Kidney capillary endothelial cell (primary cell): ENCODE results near the gene GADD45A.

Experiments
- DNase-seq: peaks from one replicate; pipeline ENCODE4 v3.0.0-alpha.2; 2018; ENCODE audit warnings: low spot score

GADD45A gene

DNA sequence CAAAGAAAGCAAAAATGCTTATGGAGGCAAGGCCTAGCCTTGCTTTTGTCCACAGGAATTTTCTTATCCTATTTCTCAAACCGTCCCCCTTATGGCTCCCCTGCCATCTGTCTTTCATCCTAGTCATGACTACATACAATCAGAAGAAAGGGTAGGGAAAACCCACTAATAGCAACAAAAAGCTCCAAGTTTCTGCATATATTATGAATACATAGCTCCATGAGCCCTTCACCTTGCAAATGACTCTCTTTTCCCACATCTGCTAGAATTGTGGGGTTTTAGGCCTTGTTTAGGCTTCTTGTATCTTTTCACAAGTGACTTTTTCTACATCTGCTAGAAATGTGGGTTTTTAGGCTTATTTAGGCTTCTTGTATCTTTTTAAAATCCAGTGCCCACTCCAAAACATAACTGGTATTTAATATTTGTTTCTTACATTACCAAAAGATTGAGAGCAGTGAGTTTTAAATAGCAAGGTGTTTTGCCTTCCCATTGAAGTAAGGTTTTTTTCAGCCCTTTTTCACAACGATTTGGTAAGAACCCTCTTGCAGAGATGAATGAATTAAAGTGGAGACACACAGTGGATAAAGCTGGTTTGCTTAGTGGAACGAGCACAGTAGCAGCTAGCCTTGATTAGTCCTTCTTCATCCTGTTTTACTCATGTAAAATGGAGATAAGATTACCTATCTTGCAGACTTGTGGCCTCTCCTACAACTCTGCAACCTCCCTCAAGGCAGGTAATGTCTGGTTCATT lies 4.4 kb downstream of the GADD45A start:
- no peak for DNase-seq

DNA sequence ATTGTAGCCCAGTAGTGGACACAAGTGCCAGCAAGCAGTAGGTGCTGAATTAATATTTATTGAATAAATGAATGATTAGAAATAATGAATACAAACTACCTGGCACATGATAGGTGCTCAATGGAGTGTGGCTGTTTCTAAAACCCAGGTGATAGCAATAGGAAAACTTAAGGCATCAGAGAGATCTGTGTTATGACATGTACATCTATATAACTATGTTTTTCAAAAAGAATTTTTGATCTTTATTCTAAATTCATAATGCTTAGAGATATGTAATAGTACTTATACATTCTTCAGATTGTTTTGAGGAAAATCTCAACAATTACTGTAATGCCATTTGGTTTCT lies 5.0 kb downstream of the GADD45A start:
- DNase-seq, result no peak

DNA sequence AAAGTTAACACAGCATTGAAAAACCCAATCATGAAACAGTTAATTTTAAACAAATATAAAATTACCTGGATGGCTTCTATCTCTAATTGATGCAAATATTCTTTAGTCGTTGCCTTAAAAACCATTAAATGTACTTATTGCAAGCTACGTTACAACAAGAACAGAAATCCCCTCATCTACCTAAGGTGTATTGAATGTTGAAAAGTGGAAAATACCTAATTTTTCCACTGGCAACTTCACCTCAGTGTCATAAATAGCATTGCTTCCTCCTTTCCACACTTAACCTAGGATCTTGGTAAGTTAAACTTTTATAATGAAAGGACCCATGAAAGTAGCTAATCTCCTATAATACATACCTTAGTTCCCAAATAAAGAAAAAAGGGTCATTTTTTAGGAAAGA lies 5.4 kb downstream of the GADD45A start:
- DNase-seq, result no peak

DNA sequence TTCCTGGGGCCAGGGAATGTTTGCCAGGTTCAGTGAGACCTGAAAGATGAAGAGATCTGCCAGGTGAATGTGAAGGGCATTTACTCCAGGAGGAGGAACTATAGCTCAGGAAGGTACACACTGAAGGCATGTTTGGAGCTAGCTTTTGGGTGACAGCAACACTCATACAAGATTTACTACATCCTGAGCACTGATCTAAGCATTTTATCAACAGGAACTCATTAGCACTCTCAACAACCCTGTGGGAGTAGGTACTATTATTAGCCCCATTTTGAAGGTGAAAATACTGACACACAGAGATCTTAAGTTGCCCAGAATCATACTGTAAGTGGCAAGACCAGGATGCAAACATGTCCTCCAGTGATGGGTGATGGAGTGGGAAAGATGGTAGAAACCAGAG lies 6.7 kb downstream of the GADD45A start:
- DNase-seq, result no peak

DNA sequence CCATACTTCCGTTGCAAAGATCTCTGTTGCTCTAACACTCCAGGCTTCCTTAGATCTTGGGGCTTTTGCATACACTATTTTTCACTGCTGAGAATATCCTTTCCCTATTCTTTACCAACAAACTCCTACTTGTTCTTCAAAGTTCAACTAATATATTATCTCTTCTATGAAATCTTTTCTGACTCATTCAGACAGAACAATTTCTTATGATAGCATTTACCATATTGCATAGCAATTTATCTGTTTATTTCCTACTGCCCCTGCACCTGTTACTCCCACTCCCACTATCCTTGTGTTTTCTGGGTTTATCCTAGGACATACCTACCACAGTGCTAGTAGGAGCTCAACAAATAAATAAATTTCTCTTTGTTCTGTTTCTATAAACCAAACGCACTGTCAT lies 11.0 kb downstream of the GADD45A start:
- DNase-seq, result no peak

DNA sequence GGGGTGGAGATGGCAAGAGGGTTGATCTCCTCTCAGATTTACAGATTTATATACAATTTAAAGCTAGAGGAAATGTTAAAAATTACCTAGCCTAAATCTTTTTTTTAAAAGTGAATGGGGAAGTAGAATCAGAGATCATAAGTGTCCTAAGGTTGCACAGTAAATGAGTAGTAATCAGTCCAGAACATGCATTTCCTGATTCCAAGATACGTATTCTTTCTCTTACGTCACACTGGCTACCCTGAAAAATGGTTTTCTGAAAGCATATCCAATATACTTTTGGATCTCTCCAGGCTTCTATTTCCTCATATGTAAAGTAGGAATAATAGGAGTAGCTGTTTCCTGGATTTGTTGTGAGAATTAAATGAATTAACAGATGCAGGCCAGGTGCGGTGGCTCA lies 11.7 kb downstream of the GADD45A start:
- no peak for DNase-seq

DNA sequence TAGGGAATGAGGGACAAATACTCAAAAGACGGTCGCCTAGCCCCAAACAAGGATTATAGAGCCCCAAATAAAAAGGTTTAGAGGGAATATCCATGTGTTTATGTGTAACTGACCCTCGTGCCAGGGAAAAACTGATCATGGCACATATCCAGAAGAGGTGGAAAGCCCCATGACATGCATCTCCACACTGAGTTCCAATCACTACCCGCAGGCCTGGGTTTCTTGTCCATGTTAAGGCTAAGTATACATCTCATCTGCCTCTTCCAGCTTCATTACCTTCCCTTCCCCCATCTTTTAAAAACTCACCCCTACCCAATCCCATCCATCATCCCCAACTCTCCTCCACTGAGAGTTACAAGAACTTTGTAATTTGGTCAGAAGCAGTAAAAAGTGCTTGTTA lies 15.2 kb downstream of the GADD45A start:
- DNase-seq, result no peak

DNA sequence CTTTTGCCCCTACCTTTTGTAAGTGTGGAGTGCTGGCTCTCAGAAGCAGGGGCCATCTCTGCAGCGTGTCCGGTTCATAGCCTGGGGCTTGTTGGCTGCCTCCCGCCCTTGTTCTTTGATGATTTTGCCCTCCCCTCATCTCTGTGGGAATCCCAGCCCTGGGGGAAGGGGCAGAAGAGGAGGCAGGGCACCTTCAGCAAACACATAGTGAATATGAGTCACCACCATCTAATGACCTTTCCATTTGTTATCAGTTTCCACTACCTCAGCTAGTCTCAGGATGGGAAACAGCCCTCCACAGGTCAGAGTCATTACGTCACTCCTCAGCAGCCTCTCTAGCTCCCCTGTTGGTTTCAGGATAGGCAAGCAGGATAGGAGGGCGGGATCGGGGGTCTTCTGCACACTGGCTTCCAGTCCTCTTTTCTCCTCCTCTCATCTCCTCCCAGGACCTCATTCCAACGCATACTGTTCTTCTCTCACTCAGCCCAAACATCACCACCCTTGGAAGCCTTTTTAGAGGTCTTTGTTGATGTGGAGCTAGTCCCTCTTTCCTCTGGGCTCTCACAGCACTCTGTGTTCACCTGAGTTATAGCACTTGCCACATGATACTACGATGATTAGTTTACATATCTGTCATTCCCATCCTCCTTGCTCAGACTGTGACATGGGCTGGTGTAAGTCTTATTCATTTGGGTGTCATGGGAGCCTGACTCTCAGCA lies 15.8 kb downstream of the GADD45A start:
- no peak for DNase-seq

DNA sequence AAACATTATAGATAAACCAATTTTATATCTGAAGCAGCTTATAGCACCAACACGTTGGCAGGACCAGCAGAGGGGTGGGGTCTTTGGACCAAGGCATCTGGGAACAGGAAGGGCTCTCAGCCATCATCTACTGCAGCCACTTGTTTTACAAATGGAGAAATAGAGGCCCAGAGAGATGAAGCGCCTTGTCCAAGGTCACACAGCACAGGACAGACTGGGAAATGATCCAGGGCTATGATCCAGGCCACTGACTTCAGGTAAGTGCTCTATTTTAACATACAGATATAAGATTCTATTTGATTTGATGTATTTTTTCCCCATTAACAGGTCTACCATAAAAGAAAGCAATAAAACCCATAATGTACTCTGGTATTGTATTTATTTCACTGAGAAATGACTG lies 16.9 kb downstream of the GADD45A start:
- no peak for DNase-seq

DNA sequence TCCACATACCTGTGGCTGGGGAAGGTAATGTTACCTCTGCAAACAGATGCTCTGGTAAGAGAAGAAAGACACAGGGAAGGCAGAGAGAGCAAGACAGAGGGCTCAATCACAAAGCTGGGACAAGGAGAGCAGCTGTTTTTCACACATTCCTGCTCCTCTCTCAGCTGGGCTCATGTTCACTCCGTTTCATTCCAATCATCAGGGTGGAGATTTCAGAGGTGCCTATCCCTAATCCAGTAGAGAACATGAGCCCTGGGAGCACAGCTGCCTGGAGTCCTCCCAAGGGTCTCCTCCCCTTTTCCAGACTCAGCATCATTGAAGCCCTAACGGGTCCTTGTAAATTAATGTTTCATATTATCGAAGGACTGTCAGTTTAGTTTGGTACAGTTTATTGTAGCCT lies 19.4 kb downstream of the GADD45A start:
- DNase-seq, result no peak

DNA sequence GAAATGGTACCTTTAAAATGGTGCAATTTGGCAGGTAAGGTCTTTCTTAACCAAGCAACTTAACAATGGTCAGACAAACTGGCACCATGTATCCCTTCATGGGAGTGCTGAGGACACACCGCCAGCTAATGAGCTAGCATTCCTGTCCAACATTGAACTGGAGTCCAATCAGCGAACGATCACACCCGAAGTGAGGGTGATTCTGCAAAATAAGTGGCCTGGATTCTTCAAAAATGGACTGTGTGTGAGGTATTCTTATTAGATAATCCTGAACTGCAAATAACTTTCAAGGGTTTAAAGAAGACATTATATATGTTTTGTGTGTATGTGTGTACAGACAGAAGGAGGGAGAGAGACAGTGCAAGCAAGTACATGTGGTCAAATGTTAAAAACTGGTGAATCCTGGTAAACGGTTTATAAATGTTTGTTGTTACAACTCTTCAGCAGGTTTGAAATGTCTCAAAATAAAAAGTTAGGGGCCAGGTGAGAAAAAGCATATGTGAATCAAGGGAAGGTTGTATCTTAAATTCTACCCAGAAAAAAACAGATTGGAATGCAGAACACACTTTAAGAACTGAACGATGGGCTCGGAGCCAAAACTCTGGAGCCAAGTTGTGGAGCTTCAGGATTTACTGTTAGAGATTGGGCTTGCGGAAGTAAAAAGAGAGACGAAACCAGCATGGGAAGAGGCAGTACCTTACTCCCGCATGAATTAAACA lies 20.9 kb downstream of the GADD45A start:
- DNase-seq, result no peak

DNA sequence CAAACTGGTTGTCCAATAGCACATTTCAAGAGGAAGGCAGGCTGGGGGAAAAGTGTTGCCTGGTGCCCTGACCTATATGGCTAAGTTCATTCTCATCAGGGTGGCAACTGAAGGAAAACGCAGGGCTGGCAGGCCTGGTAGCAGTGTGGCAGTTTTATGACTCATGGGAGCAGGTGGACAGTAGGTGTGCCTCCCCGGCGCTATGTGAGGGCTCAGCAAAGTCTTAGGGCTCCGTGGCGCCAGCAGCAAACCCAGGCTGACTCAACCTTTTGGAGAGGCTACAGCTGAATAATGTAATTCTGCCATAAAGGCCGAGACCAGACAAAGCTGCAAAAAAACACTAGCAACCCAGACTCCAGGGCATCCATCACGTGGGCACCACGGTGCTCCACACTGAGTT lies 23.6 kb downstream of the GADD45A start:
- DNase-seq, result no peak

DNA sequence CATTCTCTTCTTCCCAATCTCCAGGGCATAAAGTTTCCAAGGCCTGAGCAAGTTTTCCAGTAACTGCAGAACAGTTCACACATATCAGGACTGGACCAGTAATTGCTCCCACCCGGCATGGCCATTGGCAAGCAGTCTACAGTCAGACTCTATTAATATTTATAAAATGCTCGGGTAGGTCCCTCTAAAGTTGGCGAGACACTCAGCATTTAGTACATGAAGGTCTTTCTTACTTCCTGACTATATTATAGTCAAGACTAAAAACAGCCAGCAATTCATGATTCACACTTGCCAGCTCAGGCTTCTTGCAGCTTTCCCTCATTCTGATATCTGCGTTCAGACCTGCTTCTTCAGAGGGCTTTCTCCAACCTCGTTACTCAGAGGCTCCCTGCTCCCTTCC lies 25.4 kb downstream of the GADD45A start:
- peak; percentile 80 for DNase-seq

DNA sequence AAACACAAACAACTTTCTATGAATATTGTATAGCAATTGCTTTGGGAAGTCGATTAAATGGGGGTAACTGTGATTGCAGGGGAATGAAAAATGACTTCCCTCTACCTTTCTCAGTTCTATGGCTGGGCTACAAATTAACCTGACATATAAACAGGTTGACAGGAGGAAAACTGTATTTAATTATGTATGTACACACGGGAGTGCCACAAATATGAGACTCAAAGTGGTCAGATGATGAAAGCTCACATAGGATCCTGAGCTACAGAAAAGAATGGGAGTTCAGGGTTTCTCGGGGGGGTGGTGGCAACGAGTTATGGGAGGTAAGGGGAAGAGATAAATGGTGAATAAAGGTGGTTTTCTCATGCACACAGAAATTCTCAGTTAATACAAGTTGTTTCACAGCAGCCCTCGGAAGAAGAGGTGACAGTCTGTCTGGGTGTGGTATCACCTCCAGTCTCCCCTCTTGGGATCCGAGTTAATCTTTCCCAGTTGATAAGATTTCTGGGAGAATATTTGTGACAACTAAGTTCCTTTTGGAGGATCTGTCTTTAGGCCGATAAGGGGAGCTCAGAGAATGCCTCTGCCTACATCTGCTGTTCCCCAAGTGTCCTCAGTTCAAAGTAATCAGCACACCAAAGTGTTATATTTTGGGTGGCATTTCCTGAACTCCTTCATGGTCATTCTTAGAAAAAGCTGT lies 26.3 kb downstream of the GADD45A start:
- DNase-seq, result no peak

DNA sequence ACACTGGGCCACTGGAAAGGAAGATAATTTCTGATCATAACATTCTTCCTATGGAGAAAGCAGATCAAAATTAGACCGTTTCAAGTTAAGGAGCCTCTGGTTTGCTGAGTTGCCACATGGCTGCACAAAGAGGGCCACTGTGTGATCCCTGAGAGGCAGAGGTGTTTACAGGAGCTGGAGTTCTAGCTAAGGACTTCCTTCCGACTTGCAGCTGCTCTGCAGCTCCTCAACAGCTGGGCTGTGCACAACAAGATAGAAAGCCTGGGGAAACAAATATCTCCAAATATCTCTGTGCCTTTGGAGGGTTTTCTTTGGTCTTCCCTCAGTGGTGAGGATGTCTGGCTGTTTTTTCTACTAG lies 26.8 kb downstream of the GADD45A start:
- no peak for DNase-seq

DNA sequence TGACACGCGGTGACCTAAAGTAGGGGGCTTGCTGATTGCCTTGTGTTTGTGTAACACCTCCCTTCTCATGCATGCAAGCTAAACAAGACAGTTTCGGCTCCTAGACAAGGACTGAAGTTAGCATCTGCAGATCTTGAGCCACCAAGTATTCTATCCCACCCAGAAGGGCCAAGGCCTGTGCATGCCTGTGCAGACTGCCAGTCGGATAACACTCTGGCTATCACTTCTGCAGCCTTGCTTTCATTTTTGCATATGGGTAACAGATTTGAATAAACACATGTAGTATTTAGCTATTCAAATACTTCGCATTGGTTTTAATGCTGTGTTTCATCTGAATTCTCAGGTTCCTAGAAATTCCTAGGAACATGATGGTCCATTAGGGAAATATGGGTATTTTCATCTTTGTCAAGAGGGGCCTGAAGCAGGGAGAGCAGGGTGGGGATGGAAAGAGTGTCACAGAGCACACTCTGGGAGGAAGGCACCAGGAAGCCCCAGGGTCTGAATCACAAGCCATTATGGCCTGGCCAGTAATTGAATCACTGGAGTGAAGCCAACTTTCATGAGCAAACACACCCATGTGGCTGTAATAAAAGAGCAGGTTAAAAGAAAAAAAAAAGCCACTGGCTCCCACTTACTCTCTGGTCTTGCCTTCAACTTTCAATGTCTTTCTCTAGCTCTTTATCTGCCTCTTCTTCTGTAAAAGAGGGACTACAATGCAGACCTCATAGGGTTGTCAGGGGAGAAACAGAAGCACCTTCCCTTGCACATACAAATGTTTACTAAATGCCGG lies 28.3 kb downstream of the GADD45A start:
- DNase-seq, result peak; percentile 82

DNA sequence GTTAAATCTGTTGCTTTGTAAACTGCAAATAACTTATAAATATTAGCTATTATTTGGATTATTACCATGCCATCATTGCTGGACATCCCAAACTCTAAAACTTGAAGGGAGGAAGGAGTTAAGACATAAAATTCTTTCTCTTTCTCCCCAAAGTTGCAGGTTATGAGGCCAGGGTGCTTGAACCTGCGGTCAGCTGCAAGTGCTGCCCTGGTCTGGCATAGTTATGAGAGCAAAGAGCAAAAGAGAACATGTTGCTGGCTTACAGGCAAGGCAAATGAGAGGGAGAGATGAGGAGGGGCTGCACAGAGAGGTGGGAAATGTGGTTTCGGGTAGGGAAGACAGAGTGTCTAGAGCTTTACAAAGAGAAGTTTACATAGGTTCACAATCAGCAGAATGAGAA lies 30.8 kb downstream of the GADD45A start:
- no peak for DNase-seq

DNA sequence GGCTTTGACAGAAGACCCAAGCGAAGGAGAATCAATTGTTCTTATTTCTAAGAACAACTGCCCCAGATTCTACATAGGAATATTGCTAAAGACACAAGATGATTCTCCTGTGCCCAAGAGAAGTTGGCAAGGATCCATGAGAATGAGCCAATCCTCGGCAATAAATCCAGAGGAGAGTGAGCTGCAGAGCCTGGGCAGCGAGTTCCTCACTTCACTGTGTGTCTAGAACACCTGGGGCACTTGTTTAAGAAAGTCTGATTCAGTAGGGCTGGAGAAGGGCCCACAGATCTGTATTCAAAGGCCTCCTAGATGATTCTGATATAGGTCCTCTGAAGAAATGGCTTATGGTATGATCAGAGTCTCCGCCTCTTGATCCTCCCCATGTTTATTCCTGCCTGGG lies 31.8 kb downstream of the GADD45A start:
- DNase-seq, result no peak

DNA sequence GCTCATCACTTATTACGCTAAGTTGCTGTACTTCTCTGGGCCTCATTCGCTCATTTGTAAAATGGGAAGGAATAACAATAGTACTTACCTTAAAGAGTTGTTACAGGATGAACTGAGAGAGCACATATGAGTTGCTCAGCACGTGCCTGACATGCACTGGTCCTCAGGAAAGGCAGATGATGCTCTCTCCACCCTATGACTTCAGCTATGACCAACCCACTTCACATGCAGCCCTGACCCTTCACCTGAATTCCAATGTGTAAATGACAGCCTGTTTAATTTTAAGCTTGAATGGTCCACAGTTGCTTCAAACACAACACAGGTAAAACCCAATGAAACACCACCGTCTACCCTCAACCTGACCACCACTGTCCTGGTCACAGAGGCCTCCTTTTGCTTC lies 32.9 kb downstream of the GADD45A start:
- no peak for DNase-seq

DNA sequence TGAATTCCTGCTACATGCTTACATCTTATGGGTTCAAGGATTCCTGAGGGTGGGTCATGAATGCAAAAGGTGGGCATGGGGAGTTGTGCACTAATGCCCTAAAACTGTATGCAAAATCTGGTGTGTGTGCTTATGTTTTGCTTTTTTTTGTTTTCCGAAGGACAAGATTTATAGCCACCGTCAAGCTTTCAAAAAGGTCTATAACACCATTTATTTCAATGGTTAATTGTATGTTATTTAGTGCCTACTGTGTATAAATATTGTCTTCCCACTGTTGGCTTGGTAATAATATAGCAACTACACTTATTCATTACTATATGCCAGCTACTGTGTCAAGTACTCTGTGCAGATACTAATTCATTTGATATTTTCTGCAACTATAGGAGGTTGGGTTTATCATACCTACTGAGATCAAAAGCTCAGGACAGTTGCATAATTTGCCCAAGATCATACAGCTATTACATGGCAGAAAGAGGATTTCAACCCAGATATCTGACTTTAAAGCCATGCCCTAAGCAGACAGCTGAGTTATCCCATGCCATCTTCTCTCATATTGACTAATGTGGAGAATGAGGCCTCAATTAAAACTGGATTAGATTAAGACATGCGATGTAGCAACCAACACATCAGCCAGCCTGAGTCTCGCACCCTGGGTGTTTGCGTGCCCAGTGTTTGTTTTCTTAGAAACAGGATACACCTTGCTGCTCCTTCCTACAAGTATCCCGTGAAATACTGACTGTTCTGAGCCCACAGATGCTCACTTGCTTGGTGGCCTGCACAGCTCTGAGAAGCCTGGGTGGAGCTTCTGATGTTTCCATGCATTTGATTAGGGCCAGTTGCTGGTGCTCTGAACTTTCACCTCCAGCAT lies 34.6 kb downstream of the GADD45A start:
- no peak for DNase-seq

DNA sequence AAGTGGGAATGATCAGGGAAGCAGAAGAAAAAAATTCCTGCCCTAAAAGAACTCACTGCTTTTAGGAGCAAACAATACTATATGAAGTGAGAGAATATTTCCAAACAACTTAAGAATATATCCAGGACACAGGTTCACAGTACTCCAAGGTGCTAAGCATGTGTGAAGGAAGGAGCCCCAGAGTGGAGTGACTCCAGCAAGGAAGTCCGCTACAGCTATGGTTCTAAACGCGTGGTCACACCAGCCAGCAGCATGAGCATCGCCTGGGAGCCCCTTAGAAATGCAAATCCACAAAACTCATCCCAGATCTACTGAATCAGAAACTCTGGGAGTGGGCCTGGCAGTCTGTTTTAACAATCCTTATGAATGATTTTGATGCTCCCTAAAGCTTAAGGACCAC lies 36.1 kb downstream of the GADD45A start:
- no peak for DNase-seq
